Pulmonary artery endothelial cell (primary cell): ENCODE results near the gene NCOA6. TPM values are rescaled to one million over a fixed set of nuclear protein-coding genes. Genes with fewer than 3 reads are reported as not detected.
"Not testable (repeated sequence)": the region's sequence is repeated elsewhere in the genome, so short reads cannot be mapped to it uniquely, and the experiment has no call there.

Experiments
- DNase-seq: peaks from one replicate; pipeline ENCODE4 v3.0.0-alpha.2; 2011; ENCODE audit warnings: low read depth, low spot score
- total RNA-seq: library from RNA; depleted of rRNA; stranded (reverse); fragments of >200 nt; gene quantifications from 2 replicates; pipeline ENCODE4 v1.2.3, GENCODE V29; 2014

Gene NCOA6
- total RNA-seq, 1 donor from 2014 or later: 5.3 TPM

DNA sequence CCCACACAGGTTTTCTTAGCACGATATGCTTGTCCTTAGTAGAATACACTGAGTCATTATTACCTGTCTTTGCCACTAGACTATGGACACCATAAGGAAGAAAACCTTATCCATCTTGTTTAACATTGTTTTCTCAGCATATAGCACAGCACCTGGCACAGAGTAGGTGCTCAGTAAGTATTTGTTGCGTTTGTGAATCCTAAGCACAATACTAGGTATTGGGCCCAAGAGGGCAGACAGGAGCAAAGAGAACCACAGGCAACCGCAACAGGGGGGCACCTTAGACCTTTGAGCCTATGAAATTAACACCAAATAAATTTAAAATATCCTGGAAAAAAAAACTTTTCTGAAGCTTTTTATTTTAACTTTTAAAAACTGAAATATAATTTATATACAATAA lies 3.7 kb upstream of the NCOA6 start:
- no peak for DNase-seq

- DNase-seq: no peak
Measured at GRCh38 chr20:34824806-34825529, 483 bp downstream of the NCOA6 start.

GRCh38 chr20:34824452-34824805 lies 1.0 kb downstream of the NCOA6 start:
- DNase-seq: no peak

DNA sequence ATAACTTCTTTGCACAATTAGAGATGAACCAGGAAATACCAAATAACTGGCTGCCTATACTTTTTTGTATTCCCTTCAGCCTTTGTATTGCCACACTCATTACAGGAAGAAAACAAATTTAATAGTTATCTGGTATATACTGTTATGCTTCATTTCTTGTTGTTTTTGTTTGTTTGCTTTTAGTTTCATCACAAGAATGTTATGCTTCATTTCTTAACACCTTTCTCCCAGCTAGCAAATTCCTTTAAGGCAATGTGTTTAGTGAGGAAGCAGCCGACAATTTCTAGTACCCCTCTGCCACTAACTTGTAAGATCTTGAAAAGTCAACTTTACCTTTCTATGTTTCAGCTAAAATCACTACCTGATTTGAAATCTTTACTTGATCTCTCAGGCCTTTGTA lies 1.4 kb downstream of the NCOA6 start:
- no peak for DNase-seq

DNA sequence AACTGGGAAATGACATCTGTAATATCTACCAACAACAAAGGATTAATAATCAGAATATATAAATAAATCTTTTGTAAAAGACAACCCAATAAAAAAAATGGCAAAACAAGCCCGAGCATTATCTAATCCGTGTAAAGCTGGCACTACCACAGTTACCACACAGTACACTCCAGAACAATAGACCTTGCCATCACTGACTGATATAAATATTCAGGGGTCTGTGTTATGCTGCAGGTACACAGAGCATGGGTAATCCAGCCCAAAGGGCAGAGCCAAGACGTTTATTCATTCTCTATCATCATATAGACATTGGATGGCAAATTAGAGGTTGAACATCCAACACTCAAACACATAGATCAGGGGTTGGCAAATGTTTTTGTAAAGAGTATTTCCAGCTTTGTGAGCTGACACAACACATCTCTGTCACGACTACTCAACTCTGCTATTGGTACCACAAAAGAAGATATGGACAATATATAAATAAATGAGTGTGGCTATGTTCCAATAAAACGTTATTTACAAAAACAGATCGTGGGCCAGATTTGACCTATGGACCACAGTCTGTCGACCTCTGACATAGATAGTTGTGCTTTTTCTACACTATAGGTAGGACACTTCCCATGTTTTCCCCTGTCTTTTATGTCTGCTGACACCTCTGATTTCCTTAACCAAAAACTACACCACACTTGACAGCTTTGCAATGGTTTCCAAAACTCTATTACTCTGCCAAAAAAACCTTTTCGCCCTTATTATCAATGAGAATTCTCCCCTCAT lies 4.5 kb downstream of the NCOA6 start:
- no peak for DNase-seq

GRCh38 chr20:34817801-34818200 lies 7.7 kb downstream of the NCOA6 start:
- no peak for DNase-seq

- no peak for DNase-seq
Measured at GRCh38 chr20:34817072-34817471, 8.4 kb downstream of the NCOA6 start.

- DNase-seq: no peak
Measured at GRCh38 chr20:34815636-34816035, 9.8 kb downstream of the NCOA6 start.

GRCh38 chr20:34808583-34808982 lies 16.9 kb downstream of the NCOA6 start:
- no peak for DNase-seq

DNA sequence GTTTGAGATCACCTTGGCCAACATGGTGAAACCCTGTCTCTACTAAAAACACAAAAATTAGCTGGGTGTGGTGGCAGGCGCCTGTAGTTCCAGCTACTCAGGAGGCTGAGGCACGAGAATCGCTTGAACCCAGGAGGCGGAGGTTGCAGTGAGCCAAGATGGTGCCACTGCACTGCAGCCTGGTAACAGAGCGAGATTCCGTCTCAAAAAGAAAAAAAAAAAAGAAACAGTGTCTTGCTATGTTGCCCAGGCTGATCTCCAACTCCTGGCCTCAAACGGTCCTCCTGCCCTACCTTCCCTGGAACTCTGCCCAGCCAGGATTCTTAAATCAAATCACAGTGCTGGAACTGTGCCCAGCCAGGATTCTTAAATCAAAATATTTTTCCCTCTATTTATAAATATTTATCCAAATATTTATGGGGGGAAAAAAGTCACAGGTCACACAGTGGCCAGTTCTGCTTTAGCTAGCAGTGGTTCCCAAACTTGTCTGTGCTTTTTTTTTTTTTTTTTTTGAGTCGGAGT lies 17.4 kb downstream of the NCOA6 start:
- not testable (repeated sequence) for DNase-seq

GRCh38 chr20:34806255-34806654 lies 19.2 kb downstream of the NCOA6 start:
- DNase-seq: no peak

- DNase-seq: no peak
Measured at GRCh38 chr20:34798871-34799270, 26.6 kb downstream of the NCOA6 start.

- no peak for DNase-seq
Measured at GRCh38 chr20:34798328-34798727, 27.1 kb downstream of the NCOA6 start.

DNA sequence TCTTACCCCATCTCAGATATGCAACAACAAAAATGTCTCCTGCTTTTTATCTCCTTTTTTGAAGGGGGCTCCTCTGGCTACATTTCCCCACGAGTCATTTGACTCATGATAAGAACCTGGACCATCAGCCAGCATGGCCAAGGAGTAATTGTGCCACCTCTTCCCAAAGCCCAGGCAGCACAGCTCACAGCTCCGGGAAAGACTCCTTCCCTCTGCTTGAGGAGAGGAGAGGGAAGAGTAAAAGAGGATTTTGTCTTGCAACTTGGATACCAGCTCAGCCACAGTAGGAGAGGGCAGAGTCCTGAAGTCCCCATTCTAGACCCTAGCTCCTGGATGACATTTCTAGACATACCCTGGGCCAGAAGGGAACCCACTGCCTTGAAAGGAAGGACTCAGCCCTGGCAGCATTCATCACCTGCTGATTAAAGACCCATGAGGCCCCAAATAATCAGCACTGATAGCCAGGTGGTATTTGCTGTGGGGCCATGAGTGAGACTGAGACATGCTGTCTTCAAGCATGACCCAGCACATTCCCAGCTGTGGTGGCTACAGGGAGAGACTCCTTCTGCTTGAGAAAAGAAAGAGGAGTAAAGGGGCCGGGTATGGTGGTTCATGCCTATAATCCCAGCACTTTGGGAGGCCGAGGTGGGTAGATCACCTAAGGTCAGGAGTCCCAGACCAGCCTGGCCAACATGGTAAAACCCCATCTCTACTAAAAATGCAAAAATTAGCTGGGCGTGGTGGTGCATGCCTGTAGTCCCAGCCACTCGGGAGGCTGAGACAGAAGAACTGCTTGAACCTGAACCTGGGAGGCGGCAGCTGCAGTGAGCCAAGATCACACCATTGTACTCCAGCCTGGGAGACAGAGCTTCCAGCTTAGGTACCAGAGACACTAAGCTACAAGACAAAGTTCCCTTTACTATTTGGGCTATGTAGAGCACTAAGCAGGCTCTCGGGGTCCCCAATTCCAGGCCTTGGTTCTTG lies 28.1 kb downstream of the NCOA6 start:
- DNase-seq: no peak

GRCh38 chr20:34794006-34794585 lies 31.4 kb downstream of the NCOA6 start:
- no peak for DNase-seq

- DNase-seq: no peak
Measured at GRCh38 chr20:34792687-34793363, 32.6 kb downstream of the NCOA6 start.

GRCh38 chr20:34791289-34792020 lies 34.0 kb downstream of the NCOA6 start:
- DNase-seq: no peak

GRCh38 chr20:34781220-34781619 lies 44.2 kb downstream of the NCOA6 start:
- no peak for DNase-seq

GRCh38 chr20:34780291-34780690 lies 45.2 kb downstream of the NCOA6 start:
- not testable (repeated sequence) for DNase-seq

DNA sequence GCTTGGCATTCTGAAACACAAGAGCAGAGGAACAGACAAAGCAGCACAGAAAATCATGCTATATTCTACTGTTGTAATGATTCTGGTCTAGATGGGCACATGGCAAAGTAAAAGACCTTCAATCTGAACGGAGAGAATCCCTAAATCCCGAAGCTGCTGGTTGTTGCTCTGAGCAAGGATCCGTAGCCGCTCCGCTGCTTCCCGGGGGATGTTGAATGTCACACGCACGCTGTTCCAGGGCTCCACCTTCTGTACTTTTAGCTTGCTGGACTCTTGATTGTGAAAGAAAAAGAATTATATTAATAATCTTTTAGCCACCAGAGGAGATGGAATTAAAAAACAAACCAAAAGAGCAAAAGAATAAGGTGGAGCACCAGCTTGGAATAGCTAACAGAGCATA lies 49.3 kb downstream of the NCOA6 start:
- no peak for DNase-seq
